HFF-Myc (cell line): ENCODE data around the gene MUL1.
A peak's percentile ranks its signal among the peaks of the same experiment; 100 is the strongest.

Experiments used
- DNase-seq: peaks from one replicate; pipeline ENCODE4 v3.0.0-alpha.2; 2011; ENCODE audit warnings: low read depth; ENCODE audit errors: extremely low read depth
- H3K4me3 ChIP-seq: replicated peaks from 2 replicates; pipeline ENCODE4 v1.5.1; 2011; ENCODE audit warnings: low read depth, mild to moderate bottlenecking, control low read depth, low read length
- CTCF ChIP-seq: IDR thresholded peaks from 2 replicates; pipeline ENCODE4 v1.5.1; 2012; ENCODE audit warnings: mild to moderate bottlenecking, low read depth, low read length, control low read depth; ENCODE audit errors: missing control alignments

MUL1 gene

GRCh38 chr1:20492751-20493150 lies 15.2 kb downstream of the MUL1 start:
- no peak for DNase-seq
- TF ChIP-seq CTCF, result no peak
- H3K4me3 ChIP-seq, result no peak overlapping the region

- no peak for TF ChIP-seq CTCF
- H3K4me3 ChIP-seq, result no peak overlapping the region
- DNase-seq, result no peak
These were observed 16.1 kb downstream of the MUL1 start for GRCh38 chr1:20491866-20492265.

- no peak for DNase-seq
- H3K4me3 ChIP-seq, result no peak overlapping the region
- TF ChIP-seq CTCF, result no peak
These were observed 16.8 kb downstream of the MUL1 start for GRCh38 chr1:20491178-20491577.

GRCh38 chr1:20487236-20487590 lies 20.7 kb downstream of the MUL1 start:
- no peak for DNase-seq
- peak overlapping the region; percentile 68; the same call in 1 of the 2 replicates for H3K4me3 ChIP-seq
- TF ChIP-seq CTCF, result no peak

GRCh38 chr1:20486457-20487235 lies 21.3 kb downstream of the MUL1 start:
- no peak for DNase-seq
- peak overlapping the region; percentile 68 for H3K4me3 ChIP-seq
- no peak for TF ChIP-seq CTCF

GRCh38 chr1:20485527-20486456 lies 22.2 kb downstream of the MUL1 start, which contains the start of gene CAMK2N1:
Gene CAMK2N1 (minus strand): TSS chr1:20486210. CDS start chr1:20485379, 831 bp downstream.
- peak within 1 kb of the TSS; percentile 68 for H3K4me3 ChIP-seq
- TF ChIP-seq CTCF, result no peak
- DNase-seq, result no peak
